Mucosa of rectum (tissue), 2 donors: ENCODE measurements around the gene RGS1.
A peak's percentile ranks its signal among the peaks of the same experiment; 100 is the strongest.

ENCODE experiments used
- H3K27ac ChIP-seq, 2 donors: one replicate each; pipeline ENCODE4 v1.7.0; 2013; ENCODE audit warnings: inconsistent platforms in 2 of 2, low read depth in 2 of 2, low read length in 2 of 2
- H3K27me3 ChIP-seq, 2 donors: one replicate each; pipeline ENCODE4 v1.7.0; 2013; ENCODE audit warnings: low read length in 2 of 2; ENCODE audit not compliant: control insufficient read depth in 2 of 2, insufficient read depth in 2 of 2
- H3K36me3 ChIP-seq, 2 donors: one replicate each; pipeline ENCODE4 v1.7.0; 2013; ENCODE audit warnings: low read length in 2 of 2; ENCODE audit not compliant: control insufficient read depth in 2 of 2, insufficient read depth in 2 of 2
- H3K4me1 ChIP-seq, 2 donors: one replicate each; pipeline ENCODE4 v1.7.0; 2013; ENCODE audit warnings: low read length in 2 of 2, mild to moderate bottlenecking in 1 of 2; ENCODE audit not compliant: control insufficient read depth in 2 of 2, insufficient read depth in 2 of 2
- H3K4me3 ChIP-seq, 2 donors: one replicate each; pipeline ENCODE4 v1.7.0; 2013; ENCODE audit warnings: low read length in 2 of 2
- H3K9ac ChIP-seq, 2 donors: one replicate each; pipeline ENCODE4 v1.7.0; 2013; ENCODE audit warnings: low read length in 2 of 2, low read depth in 1 of 2, mild to moderate bottlenecking in 1 of 2
- H3K9me3 ChIP-seq, 2 donors: one replicate each; pipeline ENCODE4 v1.7.0; 2013; ENCODE audit warnings: low read length in 2 of 2; ENCODE audit not compliant: control insufficient read depth in 2 of 2
- donor health status: healthy.
- donor health status: Normal muscosa, but diverticular disease.

The RGS1 gene

GRCh38 chr1:192538407-192539296 lies 36.9 kb upstream of the RGS1 start:
- H3K27ac ChIP-seq = peak overlapping the region; percentile 68 to 81
- H3K4me1 ChIP-seq = peaks cover 11 to 12% of the 10 kb centered on the region in 2 donors

GRCh38 chr1:192539297-192540092 lies 36.1 kb upstream of the RGS1 start:
- Histone ChIP-seq H3K36me3 (no peaks in the 10 kb centered on the region), H3K9ac (no peak overlapping the region), H3K27me3 (no peaks in the 10 kb centered on the region), H3K4me1 (peaks cover 11 to 12% of the 10 kb centered on the region in 2 donors), H3K9me3 (no peaks in the 10 kb centered on the region), H3K27ac (peak overlapping the region; percentile 68 to 81), H3K4me3 (no peak overlapping the region)

More at GRCh38 chr1:192538407-192539296, 36.9 kb upstream of the RGS1 start:
- Histone ChIP-seq H3K9me3 (no peaks in the 10 kb centered on the region), H3K4me3 (no peak overlapping the region), H3K9ac (no peak overlapping the region), H3K27me3 (no peaks in the 10 kb centered on the region), H3K36me3 (no peaks in the 10 kb centered on the region)

GRCh38 chr1:192543445-192543844 lies 32.1 kb upstream of the RGS1 start:
- Histone ChIP-seq H3K36me3 (no peaks in the 10 kb centered on the region), H3K9ac (no peak overlapping the region), H3K4me3 (no peak overlapping the region), H3K9me3 (no peaks in the 10 kb centered on the region), H3K27me3 (no peaks in the 10 kb centered on the region), H3K27ac (no peak overlapping the region), H3K4me1 (peaks cover 11 to 16% of the 10 kb centered on the region in 2 donors)

- Histone ChIP-seq H3K36me3 (no peaks in the 10 kb centered on the region), H3K9me3 (no peaks in the 10 kb centered on the region), H3K27ac (peak overlapping the region; percentile 11 to 39), H3K9ac (no peak overlapping the region), H3K4me1 (peaks cover 0 to 4% of the 10 kb centered on the region in 2 donors), H3K4me3 (no peak overlapping the region), H3K27me3 (no peaks in the 10 kb centered on the region)
These were observed 29.6 kb upstream of the RGS1 start for GRCh38 chr1:192545896-192546521.

- H3K27me3 ChIP-seq = no peaks in the 10 kb centered on the region
- H3K4me1 ChIP-seq = peaks cover 0 to 4% of the 10 kb centered on the region in 2 donors
- peak overlapping the region in 1 of 2 donors; percentile 34 for H3K27ac ChIP-seq
- H3K9me3 ChIP-seq = no peaks in the 10 kb centered on the region
- peak overlapping the region in 1 of 2 donors; percentile 5 for H3K9ac ChIP-seq
- H3K36me3 ChIP-seq = no peaks in the 10 kb centered on the region
- H3K4me3 ChIP-seq = no peak overlapping the region
These were observed 28.9 kb upstream of the RGS1 start for GRCh38 chr1:192546596-192547190.

GRCh38 chr1:192547501-192547900 lies 28.1 kb upstream of the RGS1 start:
- Histone ChIP-seq H3K4me3 (no peak overlapping the region), H3K4me1 (peaks cover 0 to 4% of the 10 kb centered on the region in 2 donors), H3K36me3 (no peaks in the 10 kb centered on the region), H3K27ac (no peak overlapping the region), H3K27me3 (no peaks in the 10 kb centered on the region), H3K9ac (no peak overlapping the region), H3K9me3 (no peaks in the 10 kb centered on the region)

- H3K36me3 ChIP-seq = no peaks in the 10 kb centered on the region
- no peak overlapping the region for H3K27ac ChIP-seq
- H3K4me1 ChIP-seq = peaks cover 0 to 4% of the 10 kb centered on the region in 2 donors
These were observed 25.6 kb upstream of the RGS1 start for GRCh38 chr1:192549937-192550336.

GRCh38 chr1:192550922-192551534 lies 24.5 kb upstream of the RGS1 start:
- H3K9me3 ChIP-seq = no peaks in the 10 kb centered on the region

More at GRCh38 chr1:192549937-192550336, 25.6 kb upstream of the RGS1 start:
- Histone ChIP-seq H3K9ac (no peak overlapping the region), H3K4me3 (no peak overlapping the region), H3K27me3 (no peaks in the 10 kb centered on the region), H3K9me3 (no peaks in the 10 kb centered on the region)

GRCh38 chr1:192552760-192553191 lies 22.8 kb upstream of the RGS1 start:
- no peaks in the 10 kb centered on the region for H3K4me1 ChIP-seq

More at GRCh38 chr1:192550922-192551534, 24.5 kb upstream of the RGS1 start:
- H3K9ac ChIP-seq = no peak overlapping the region
- H3K4me3 ChIP-seq = no peak overlapping the region
- H3K4me1 ChIP-seq = peaks cover 0 to 2% of the 10 kb centered on the region in 2 donors
- peak overlapping the region; percentile 26 to 63 for H3K27ac ChIP-seq
- no peaks in the 10 kb centered on the region for H3K27me3 ChIP-seq
- no peaks in the 10 kb centered on the region for H3K36me3 ChIP-seq

More at GRCh38 chr1:192552760-192553191, 22.8 kb upstream of the RGS1 start:
- H3K9me3 ChIP-seq = no peaks in the 10 kb centered on the region
- H3K9ac ChIP-seq = no peak overlapping the region
- no peaks in the 10 kb centered on the region for H3K27me3 ChIP-seq
- no peak overlapping the region for H3K27ac ChIP-seq
- no peaks in the 10 kb centered on the region for H3K36me3 ChIP-seq
- no peak overlapping the region for H3K4me3 ChIP-seq
